PC-3 (cell line): ENCODE data around the gene ACAP1.

ENCODE experiments used
- EZH2 ChIP-seq: fragments of 300-600 bp; sonication (generic); IDR thresholded peaks from one replicate; pipeline ENCODE4 v1.6.1; 2017; ENCODE audit warnings: antibody characterized with exemption, mild to moderate bottlenecking, low read length; ENCODE audit not compliant: unreplicated experiment
- TF ChIP-seq, protein P1 (sequence below): fragments of 300-600 bp; sonication (generic); conservative IDR thresholded peaks from 2 replicates; pipeline ENCODE4 v1.5.1; 2017; ENCODE audit warnings: antibody characterized with exemption, low read depth, mild to moderate bottlenecking, low read length

DNA sequence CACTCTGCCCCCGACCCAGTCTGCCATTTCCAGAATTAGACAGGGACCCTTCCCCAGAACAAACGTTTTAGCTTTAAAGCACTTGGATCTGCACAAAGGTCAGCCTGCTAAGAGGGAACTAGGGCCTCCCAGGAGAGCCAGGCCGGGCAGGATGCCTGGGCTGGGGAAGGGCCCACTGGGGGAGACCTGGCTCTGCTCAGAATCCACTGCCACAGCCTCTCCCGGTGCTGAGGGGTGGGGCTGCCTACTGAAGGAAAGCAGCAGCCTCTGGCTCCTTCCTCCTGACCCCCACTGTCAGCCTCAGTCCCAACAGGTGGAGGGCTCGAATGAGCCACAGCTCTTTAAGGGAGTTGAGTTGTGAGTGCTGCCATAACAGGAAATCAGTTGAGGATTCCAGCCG, 43.6 kb upstream of the ACAP1 start:
- TF ChIP-seq, protein P1, sequence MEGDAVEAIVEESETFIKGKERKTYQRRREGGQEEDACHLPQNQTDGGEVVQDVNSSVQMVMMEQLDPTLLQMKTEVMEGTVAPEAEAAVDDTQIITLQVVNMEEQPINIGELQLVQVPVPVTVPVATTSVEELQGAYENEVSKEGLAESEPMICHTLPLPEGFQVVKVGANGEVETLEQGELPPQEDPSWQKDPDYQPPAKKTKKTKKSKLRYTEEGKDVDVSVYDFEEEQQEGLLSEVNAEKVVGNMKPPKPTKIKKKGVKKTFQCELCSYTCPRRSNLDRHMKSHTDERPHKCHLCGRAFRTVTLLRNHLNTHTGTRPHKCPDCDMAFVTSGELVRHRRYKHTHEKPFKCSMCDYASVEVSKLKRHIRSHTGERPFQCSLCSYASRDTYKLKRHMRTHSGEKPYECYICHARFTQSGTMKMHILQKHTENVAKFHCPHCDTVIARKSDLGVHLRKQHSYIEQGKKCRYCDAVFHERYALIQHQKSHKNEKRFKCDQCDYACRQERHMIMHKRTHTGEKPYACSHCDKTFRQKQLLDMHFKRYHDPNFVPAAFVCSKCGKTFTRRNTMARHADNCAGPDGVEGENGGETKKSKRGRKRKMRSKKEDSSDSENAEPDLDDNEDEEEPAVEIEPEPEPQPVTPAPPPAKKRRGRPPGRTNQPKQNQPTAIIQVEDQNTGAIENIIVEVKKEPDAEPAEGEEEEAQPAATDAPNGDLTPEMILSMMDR = no peak
- no peak for TF ChIP-seq EZH2
